Stomach (tissue), 4 donors: ENCODE data around the gene MRE11.

ENCODE experiments used
- EP300 ChIP-seq: sonication (generic); formaldehyde crosslinking; IDR thresholded peaks from one replicate; pipeline ENCODE4 v1.6.1; 2017; ENCODE audit warnings: antibody characterized with exemption
- POLR2A ChIP-seq, 4 donors: fragments of 450-650 bp; IDR thresholded peaks; one replicate each; pipeline ENCODE4 v1.6.1; 2016; ENCODE audit warnings: antibody characterized with exemption in 4 of 4, control low read depth in 2 of 4, mild to moderate bottlenecking in 1 of 4, moderate library complexity in 1 of 4
- POLR2AphosphoS5 ChIP-seq, 3 donors: sonication (generic); formaldehyde crosslinking; IDR thresholded peaks; one replicate each; pipeline ENCODE4 v1.6.1; 2016; ENCODE audit warnings: antibody characterized with exemption in 3 of 3
- TF ChIP-seq, protein P1 (sequence below), 7 experiments: fragments of 450-650 bp in 4 of 7; fragments of 200-600 bp in 3 of 7; sonication (generic) in 3 of 7; IDR thresholded peaks; one replicate each; pipeline ENCODE4 v1.5.1; 2016 to 2019; ENCODE audit warnings: antibody characterized with exemption in 7 of 7, control low read depth in 2 of 7, mild to moderate bottlenecking in 1 of 7

DNA sequence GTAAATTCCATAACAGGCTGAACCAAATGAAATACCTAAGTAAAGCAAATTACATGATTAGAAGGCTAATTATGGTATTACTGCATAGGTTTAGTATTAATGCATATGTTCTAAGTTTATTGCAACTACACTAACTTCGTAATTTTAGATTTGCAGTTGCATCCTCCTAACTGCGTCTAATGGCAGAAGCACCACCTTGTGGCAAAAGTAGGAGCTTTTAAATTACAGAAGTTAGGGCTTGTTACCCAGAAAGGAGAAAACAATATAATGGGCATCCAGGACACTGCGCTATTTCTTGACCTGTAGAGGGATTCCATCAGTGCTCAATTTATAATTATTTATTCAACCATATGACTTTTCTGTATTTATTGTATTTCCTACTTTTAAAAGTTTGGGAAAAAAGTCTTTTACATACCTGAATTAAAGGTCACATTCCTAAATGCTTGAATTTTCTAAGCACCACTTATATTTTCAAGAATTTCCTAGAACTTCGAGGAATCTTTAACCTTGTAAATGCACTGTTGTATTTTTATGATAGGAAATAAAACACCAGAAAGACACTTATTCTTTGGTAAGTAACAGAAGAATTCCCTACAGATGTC is 76.2 kb downstream of the MRE11 start:
- TF ChIP-seq, protein P1, sequence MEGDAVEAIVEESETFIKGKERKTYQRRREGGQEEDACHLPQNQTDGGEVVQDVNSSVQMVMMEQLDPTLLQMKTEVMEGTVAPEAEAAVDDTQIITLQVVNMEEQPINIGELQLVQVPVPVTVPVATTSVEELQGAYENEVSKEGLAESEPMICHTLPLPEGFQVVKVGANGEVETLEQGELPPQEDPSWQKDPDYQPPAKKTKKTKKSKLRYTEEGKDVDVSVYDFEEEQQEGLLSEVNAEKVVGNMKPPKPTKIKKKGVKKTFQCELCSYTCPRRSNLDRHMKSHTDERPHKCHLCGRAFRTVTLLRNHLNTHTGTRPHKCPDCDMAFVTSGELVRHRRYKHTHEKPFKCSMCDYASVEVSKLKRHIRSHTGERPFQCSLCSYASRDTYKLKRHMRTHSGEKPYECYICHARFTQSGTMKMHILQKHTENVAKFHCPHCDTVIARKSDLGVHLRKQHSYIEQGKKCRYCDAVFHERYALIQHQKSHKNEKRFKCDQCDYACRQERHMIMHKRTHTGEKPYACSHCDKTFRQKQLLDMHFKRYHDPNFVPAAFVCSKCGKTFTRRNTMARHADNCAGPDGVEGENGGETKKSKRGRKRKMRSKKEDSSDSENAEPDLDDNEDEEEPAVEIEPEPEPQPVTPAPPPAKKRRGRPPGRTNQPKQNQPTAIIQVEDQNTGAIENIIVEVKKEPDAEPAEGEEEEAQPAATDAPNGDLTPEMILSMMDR (IDR thresholded peaks at IDR 0.05) = peak in 4 of 7 experiments; percentile 9 to 42 (median 26)
- TF ChIP-seq POLR2A (IDR thresholded peaks at IDR 0.05) (no peak), POLR2AphosphoS5 (IDR thresholded peaks at IDR 0.05) (no peak), EP300 (no peak)
